NCI-H2029 (cell line): ENCODE measurements around the gene SHC3.

ENCODE experiments used
- DNase-seq: peaks from one replicate; lab custom pipeline; 2025; lab: John Stamatoyannopoulos, UW

Gene SHC3

GRCh38 chr9:89154651-89155336 lies 23.8 kb downstream of the SHC3 start:
- DNase-seq: no peak

GRCh38 chr9:89154218-89154617 lies 24.4 kb downstream of the SHC3 start:
- no peak for DNase-seq

GRCh38 chr9:89153232-89154017 lies 25.2 kb downstream of the SHC3 start:
- DNase-seq: no peak

- DNase-seq: no peak
Measured at GRCh38 chr9:89149726-89150125, 28.9 kb downstream of the SHC3 start.

- DNase-seq: no peak
Measured at GRCh38 chr9:89145097-89145496, 33.5 kb downstream of the SHC3 start.

- no peak for DNase-seq
Measured at GRCh38 chr9:89144238-89144637, 34.4 kb downstream of the SHC3 start.

GRCh38 chr9:89143266-89143665 lies 35.4 kb downstream of the SHC3 start:
- no peak for DNase-seq

GRCh38 chr9:89139455-89139854 lies 39.2 kb downstream of the SHC3 start:
- DNase-seq: no peak

GRCh38 chr9:89138463-89139390 lies 39.9 kb downstream of the SHC3 start:
- DNase-seq: no peak

GRCh38 chr9:89137542-89138462 lies 40.8 kb downstream of the SHC3 start:
- no peak for DNase-seq

GRCh38 chr9:89135591-89136166 lies 42.9 kb downstream of the SHC3 start:
- DNase-seq: no peak

- no peak for DNase-seq
Measured at GRCh38 chr9:89134709-89135108, 43.9 kb downstream of the SHC3 start.

- DNase-seq: no peak
Measured at GRCh38 chr9:89122949-89123348, 55.7 kb downstream of the SHC3 start.

GRCh38 chr9:89120704-89121103 lies 57.9 kb downstream of the SHC3 start:
- DNase-seq: no peak

GRCh38 chr9:89116805-89117192 lies 61.8 kb downstream of the SHC3 start:
- DNase-seq: no peak

GRCh38 chr9:89116064-89116804 lies 62.4 kb downstream of the SHC3 start:
- DNase-seq: no peak

GRCh38 chr9:89115426-89115825 lies 63.2 kb downstream of the SHC3 start:
- no peak for DNase-seq

GRCh38 chr9:89114741-89115140 lies 63.9 kb downstream of the SHC3 start:
- DNase-seq: no peak

GRCh38 chr9:89113851-89114250 lies 64.8 kb downstream of the SHC3 start:
- DNase-seq: no peak

GRCh38 chr9:89112243-89112642 lies 66.4 kb downstream of the SHC3 start:
- DNase-seq: no peak
